Measurements from ENCODE around the gene TMEM35A. TPM values are rescaled to one million over a fixed set of nuclear protein-coding genes. Genes with fewer than 3 reads are reported as not detected.

TMEM35A gene
- total and polyA plus RNA-seq, 9 donors: 1.1 to 4.3 (median 2.6) TPM

Other genes starting within 250 kb of the TMEM35A start
- not detected for gene NOX1, start 204.5 kb upstream of the TMEM35A start, total RNA-seq
- gene NOX1, start 204.5 kb upstream of the TMEM35A start, polyA plus RNA-seq (ENCODE audit: insufficient read depth in 1 of 8, insufficient read length in 8 of 8, low replicate concordance in 1 of 8): under 1 TPM; 0.04 to 0.38 (median 0.19) TPM
- 0.04 TPM for gene XKRX, start 150.0 kb upstream of the TMEM35A start, total RNA-seq
- under 1 TPM in 3 of 8 donors, not detected in 5; 0.05 to 0.35 (median 0.30) TPM for gene XKRX, start 150.0 kb upstream of the TMEM35A start, polyA plus RNA-seq (ENCODE audit: insufficient read depth in 1 of 8, insufficient read length in 8 of 8, low replicate concordance in 1 of 8)
- gene ARL13A, start 109.2 kb upstream of the TMEM35A start, total RNA-seq: not detected
- under 1 TPM in 1 of 8 donors, not detected in 7; 0.11 TPM for gene ARL13A, start 109.2 kb upstream of the TMEM35A start, polyA plus RNA-seq (ENCODE audit: insufficient read depth in 1 of 8, insufficient read length in 8 of 8, low replicate concordance in 1 of 8)
- 8.1 TPM for gene TRMT2B, start 26.8 kb upstream of the TMEM35A start, total RNA-seq
- gene TRMT2B, start 26.8 kb upstream of the TMEM35A start, polyA plus RNA-seq (ENCODE audit: insufficient read depth in 1 of 8, insufficient read length in 8 of 8, low replicate concordance in 1 of 8): 1 to 10 TPM; 7.0 to 9.8 (median 8.1) TPM
- gene CENPI, start 19.3 kb downstream of the TMEM35A start, total RNA-seq: 6.6 TPM
- 1 to 10 TPM; 3.5 to 8.5 (median 5.5) TPM for gene CENPI, start 19.3 kb downstream of the TMEM35A start, polyA plus RNA-seq (ENCODE audit: insufficient read depth in 1 of 8, insufficient read length in 8 of 8, low replicate concordance in 1 of 8)
- 1.6 TPM for gene DRP2, start 140.9 kb downstream of the TMEM35A start, total RNA-seq
- gene DRP2, start 140.9 kb downstream of the TMEM35A start, polyA plus RNA-seq (ENCODE audit: insufficient read depth in 1 of 8, insufficient read length in 8 of 8, low replicate concordance in 1 of 8): 1 to 10 TPM; 1.7 to 3.9 (median 2.9) TPM
- 0.09 TPM for gene TAF7L, start 212.5 kb downstream of the TMEM35A start, total RNA-seq
- gene TAF7L, start 212.5 kb downstream of the TMEM35A start, polyA plus RNA-seq (ENCODE audit: insufficient read depth in 1 of 8, insufficient read length in 8 of 8, low replicate concordance in 1 of 8): under 1 TPM; 0.14 to 0.30 (median 0.18) TPM